ENCODE measurements around the gene C16orf96. TPM values are rescaled to one million over a fixed set of nuclear protein-coding genes. Genes with fewer than 3 reads are reported as not detected.

The C16orf96 gene
- total RNA-seq, 1 donor from 2014 or later = not detected

DNA sequence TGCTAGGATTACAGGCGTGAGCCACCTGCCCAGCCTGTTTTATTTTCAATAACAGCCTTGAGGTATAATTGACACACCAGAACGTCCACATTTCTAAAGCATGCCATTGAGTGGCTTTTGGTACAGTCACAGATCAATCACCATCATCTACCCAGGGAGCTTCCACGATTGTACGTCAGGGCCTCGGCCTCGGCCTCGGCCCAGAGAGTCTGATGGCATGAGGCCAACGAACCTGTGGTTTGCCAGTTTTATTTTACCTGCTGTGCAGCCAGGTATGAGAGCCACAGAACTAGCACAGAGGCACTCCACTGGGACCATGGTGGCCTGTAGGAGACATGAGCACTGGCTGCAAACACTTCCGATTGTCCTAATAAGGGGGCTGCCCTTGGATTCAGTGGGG lies 50.2 kb downstream of the C16orf96 start:
- TF ChIP-seq CTCF (IDR thresholded peaks at IDR 0.05) (no peak), POLR2AphosphoS5 (IDR thresholded peaks at IDR 0.05; ENCODE audit: insufficient read depth in 1 of 2, low read depth in 1 of 2) (no peak), POLR2A (IDR thresholded peaks at IDR 0.05) (no peak)
- peaks cover 27% of the 10 kb centered on the region for H3K4me1 ChIP-seq
- H3K9me3 ChIP-seq = no peaks in the 10 kb centered on the region
- peaks cover 0 to 24% of the 10 kb centered on the region in 2 donors for H3K36me3 ChIP-seq
- no peak overlapping the region for H3K27ac ChIP-seq
- no peak overlapping the region for H3K4me3 ChIP-seq
- H3K27me3 ChIP-seq = no peaks in the 10 kb centered on the region
- intact Hi-C loops (cut with DNase I) = no loop called here
- no peak for DNase-seq (ENCODE audit: extremely low spot score in 2 of 2)

DNA sequence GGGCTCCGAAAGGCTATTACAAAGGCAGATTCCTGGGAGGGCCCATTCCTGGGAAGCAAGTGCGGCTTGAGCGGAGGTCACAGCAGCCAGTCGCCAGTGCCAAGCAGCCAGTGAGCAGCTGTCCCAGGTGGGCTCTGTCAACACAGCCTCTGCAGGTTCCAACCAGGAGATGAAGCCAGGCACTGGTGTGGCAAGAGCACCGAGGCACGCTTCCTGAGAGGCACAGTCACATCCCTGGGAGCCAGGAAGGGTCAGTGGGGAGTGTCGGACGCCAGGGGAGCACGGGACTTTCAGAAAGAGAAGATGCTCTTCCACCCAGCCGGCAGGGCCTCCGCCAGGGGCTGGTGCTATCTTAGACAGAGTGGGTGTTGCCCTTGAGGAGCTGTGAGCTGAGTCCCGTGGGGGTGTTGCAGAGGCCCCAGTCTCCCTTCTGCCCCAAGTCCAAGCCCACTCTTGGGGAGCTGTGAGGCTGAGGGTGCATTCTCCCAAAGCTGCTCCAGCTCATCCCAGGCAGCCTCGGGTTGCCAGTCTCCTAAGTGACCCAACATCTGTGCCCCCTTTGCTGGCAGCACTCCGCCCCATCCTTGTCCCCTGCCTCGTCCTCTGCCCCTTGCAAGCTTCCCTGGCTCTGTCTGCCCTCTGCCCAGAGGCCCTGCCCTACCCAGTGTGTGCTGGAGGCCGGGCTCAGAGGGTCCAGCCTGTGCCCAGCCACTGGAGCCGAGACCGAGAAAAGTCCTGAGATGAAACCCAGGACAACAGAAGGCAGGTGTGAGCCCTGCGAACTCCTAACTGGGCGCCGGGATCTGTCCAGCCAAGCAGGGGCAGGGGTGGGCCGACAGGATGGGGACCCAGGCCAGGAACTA lies 51.9 kb downstream of the C16orf96 start:
- H3K4me3 ChIP-seq = no peak overlapping the region
- no peak for TF ChIP-seq POLR2AphosphoS5 (IDR thresholded peaks at IDR 0.05; ENCODE audit: insufficient read depth in 1 of 2, low read depth in 1 of 2)
- TF ChIP-seq POLR2A (IDR thresholded peaks at IDR 0.05) = no peak
- no peak for TF ChIP-seq CTCF (IDR thresholded peaks at IDR 0.05)
- no peaks in the 10 kb centered on the region for H3K9me3 ChIP-seq
- intact Hi-C loops (cut with DNase I) = no loop called here
- no peaks in the 10 kb centered on the region for H3K27me3 ChIP-seq
- H3K27ac ChIP-seq = no peak overlapping the region
- peaks cover 0 to 24% of the 10 kb centered on the region in 2 donors for H3K36me3 ChIP-seq
- H3K4me1 ChIP-seq = peaks cover 29% of the 10 kb centered on the region
- no peak for DNase-seq (ENCODE audit: extremely low spot score in 2 of 2)

- H3K4me1 ChIP-seq = peaks cover 35% of the 10 kb centered on the region
- H3K36me3 ChIP-seq = peaks cover 0 to 24% of the 10 kb centered on the region in 2 donors
- no peaks in the 10 kb centered on the region for H3K27me3 ChIP-seq
- intact Hi-C loops (cut with DNase I) = no loop called here
- H3K9me3 ChIP-seq = no peaks in the 10 kb centered on the region
- no peak overlapping the region for H3K27ac ChIP-seq
- no peak overlapping the region for H3K4me3 ChIP-seq
- DNase-seq (ENCODE audit: extremely low spot score in 2 of 2) = no peak
- no peak for TF ChIP-seq CTCF (IDR thresholded peaks at IDR 0.05)
- no peak for TF ChIP-seq POLR2AphosphoS5 (IDR thresholded peaks at IDR 0.05; ENCODE audit: insufficient read depth in 1 of 2, low read depth in 1 of 2)
- no peak for TF ChIP-seq POLR2A (IDR thresholded peaks at IDR 0.05)
Observed at GRCh38 chr16:4608704-4608980, 52.5 kb downstream of the C16orf96 start.

- DNase-seq (ENCODE audit: extremely low spot score in 2 of 2) = no peak
- Histone ChIP-seq H3K4me1 (peaks cover 38% of the 10 kb centered on the region), H3K4me3 (no peak overlapping the region), H3K9me3 (no peaks in the 10 kb centered on the region), H3K36me3 (peaks cover 0 to 24% of the 10 kb centered on the region in 2 donors), H3K27ac (no peak overlapping the region), H3K27me3 (no peaks in the 10 kb centered on the region)
- intact Hi-C loops (cut with DNase I) = no loop called here
- TF ChIP-seq CTCF (IDR thresholded peaks at IDR 0.05) (no peak), POLR2AphosphoS5 (IDR thresholded peaks at IDR 0.05; ENCODE audit: insufficient read depth in 1 of 2, low read depth in 1 of 2) (no peak), POLR2A (IDR thresholded peaks at IDR 0.05) (no peak)
Observed at GRCh38 chr16:4609200-4610010, 53.3 kb downstream of the C16orf96 start.

Data from vagina (tissue), 2 donors.